Colonic mucosa (tissue), 4 donors: Measurements from ENCODE around the gene ARSK. TPM values are rescaled to one million over a fixed set of nuclear protein-coding genes. Genes with fewer than 3 reads are reported as not detected.

Source experiments
- DNase-seq: peaks from one replicate; pipeline ENCODE4 v3.0.0-alpha.2; 2020
- H3K27ac ChIP-seq: fragments of 200-600 bp; one replicate; pipeline ENCODE4 v1.8.0; 2021
- H3K27me3 ChIP-seq: fragments of 200-600 bp; one replicate; pipeline ENCODE4 v1.8.0; 2021
- H3K36me3 ChIP-seq: fragments of 200-600 bp; one replicate; pipeline ENCODE4 v1.8.0; 2021
- H3K4me1 ChIP-seq: fragments of 200-600 bp; one replicate; pipeline ENCODE4 v1.8.0; 2021; ENCODE audit warnings: mild to moderate bottlenecking
- H3K4me3 ChIP-seq: fragments of 200-600 bp; one replicate; pipeline ENCODE4 v1.8.0; 2021
- H3K9ac ChIP-seq, 2 donors: one replicate each; pipeline ENCODE4 v1.7.0; 2013; ENCODE audit warnings: control low read depth in 2 of 2, low read depth in 2 of 2, low read length in 2 of 2
- H3K9me3 ChIP-seq: fragments of 200-600 bp; one replicate; pipeline ENCODE4 v1.8.0; 2021
- CTCF ChIP-seq: fragments of 200-600 bp; IDR thresholded peaks from one replicate; pipeline ENCODE4 v1.8.0; 2022; ENCODE audit warnings: antibody characterized with exemption, mild to moderate bottlenecking
- intact Hi-C: fragments of 100-400 bp; cut with DNase I; formaldehyde crosslinking; loops from one replicate; pipeline ENCODE4 v1.14.1; 2022
- total RNA-seq, 2 donors: library from RNA; stranded (reverse); fragmentation: NEBNext Ultra II Directional in 1 of 2; extraction: Animal tissue kit (Norgen Biotek cat#: 25700) in 1 of 2; gene quantifications; one replicate each; pipeline ENCODE4 v1.2.1, GENCODE V29; 2021
- donor health status: healthy.
- donor health status: DM: no; HTN: no; CAD: no.
- donor health status: DM: no; HTN: no; CAD: no.

The ARSK gene
- total RNA-seq, 2 donors from 2014 or later = 3.7 to 4.3 TPM

GRCh38 chr5:95599252-95599651, 44.4 kb downstream of the ARSK start:
- intact Hi-C loops = no loop called here
- no peak for DNase-seq
- Histone ChIP-seq H3K4me3 (no peak overlapping the region), H3K36me3 (no peaks in the 10 kb centered on the region), H3K9me3 (no peaks in the 10 kb centered on the region), H3K27me3 (no peaks in the 10 kb centered on the region), H3K27ac (no peak overlapping the region), H3K9ac (no peak overlapping the region), H3K4me1 (no peaks in the 10 kb centered on the region)
- no peak for TF ChIP-seq CTCF

GRCh38 chr5:95600557-95600956, 45.7 kb downstream of the ARSK start:
- no peak for TF ChIP-seq CTCF
- Histone ChIP-seq H3K4me1 (no peaks in the 10 kb centered on the region), H3K27ac (no peak overlapping the region), H3K27me3 (no peaks in the 10 kb centered on the region), H3K4me3 (no peak overlapping the region), H3K9ac (no peak overlapping the region), H3K9me3 (no peaks in the 10 kb centered on the region), H3K36me3 (no peaks in the 10 kb centered on the region)
- DNase-seq = no peak
- intact Hi-C loops = no loop called here

GRCh38 chr5:95605786-95606185, 50.9 kb downstream of the ARSK start:
- Histone ChIP-seq H3K4me1 (no peaks in the 10 kb centered on the region), H3K27me3 (no peaks in the 10 kb centered on the region), H3K9ac (no peak overlapping the region), H3K9me3 (no peaks in the 10 kb centered on the region), H3K36me3 (no peaks in the 10 kb centered on the region), H3K27ac (no peak overlapping the region), H3K4me3 (no peak overlapping the region)
- intact Hi-C loops = no loop called here
- no peak for TF ChIP-seq CTCF
- no peak for DNase-seq

GRCh38 chr5:95606419-95606818, 51.5 kb downstream of the ARSK start:
- no peak for TF ChIP-seq CTCF
- Histone ChIP-seq H3K36me3 (no peaks in the 10 kb centered on the region), H3K27me3 (no peaks in the 10 kb centered on the region), H3K4me3 (no peak overlapping the region), H3K27ac (no peak overlapping the region), H3K4me1 (no peaks in the 10 kb centered on the region), H3K9me3 (no peaks in the 10 kb centered on the region), H3K9ac (no peak overlapping the region)
- intact Hi-C loops = no loop called here
- DNase-seq = no peak

GRCh38 chr5:95609711-95610110, 54.8 kb downstream of the ARSK start:
- no peak for TF ChIP-seq CTCF
- Histone ChIP-seq H3K4me3 (no peak overlapping the region), H3K27ac (no peak overlapping the region), H3K4me1 (no peaks in the 10 kb centered on the region), H3K9ac (no peak overlapping the region), H3K9me3 (no peaks in the 10 kb centered on the region), H3K36me3 (no peaks in the 10 kb centered on the region), H3K27me3 (no peaks in the 10 kb centered on the region)
- intact Hi-C loops = no loop called here
- DNase-seq = no peak

GRCh38 chr5:95610546-95610945, 55.6 kb downstream of the ARSK start:
- Histone ChIP-seq H3K4me1 (no peaks in the 10 kb centered on the region), H3K27ac (no peak overlapping the region), H3K4me3 (no peak overlapping the region), H3K9ac (no peak overlapping the region), H3K9me3 (no peaks in the 10 kb centered on the region), H3K36me3 (no peaks in the 10 kb centered on the region), H3K27me3 (no peaks in the 10 kb centered on the region)
- intact Hi-C loops = no loop called here
- no peak for TF ChIP-seq CTCF
- DNase-seq = no peak
